Kidney (tissue), 14 donors: ENCODE measurements around the gene VNN1. TPM values are rescaled to one million over a fixed set of nuclear protein-coding genes. Genes with fewer than 3 reads are reported as not detected.
"Not testable (repeated sequence)": the region's sequence is repeated elsewhere in the genome, so short reads cannot be mapped to it uniquely, and the experiment has no call there.

Experiments
- DNase-seq, 5 donors: peaks; one replicate each; pipeline ENCODE4 v3.0.0-alpha.2; 2013 to 2020
- FAIRE-seq: peaks from 2 replicates; lab custom pipeline; 2012; peaks lifted over from hg19 to GRCh38; lab: Jason Lieb, UNC
- H3K27ac ChIP-seq, 2 donors: one replicate each; pipeline ENCODE4 v1.7.0; 2013; ENCODE audit warnings: low read depth in 2 of 2, low read length in 2 of 2, inconsistent platforms in 1 of 2
- H3K27me3 ChIP-seq: one replicate; pipeline ENCODE4 v1.7.1; 2013; ENCODE audit warnings: low read length, inconsistent platforms; ENCODE audit not compliant: control insufficient read depth, insufficient read depth
- H3K36me3 ChIP-seq, 3 donors: one replicate each; pipeline versions ENCODE4 v1.7.0 to v1.7.1; 2013; ENCODE audit warnings: low read length in 3 of 3, control low read depth in 1 of 3, inconsistent platforms in 1 of 3; ENCODE audit not compliant: insufficient read depth in 3 of 3, control insufficient read depth in 2 of 3
- H3K4me1 ChIP-seq, 3 donors: one replicate each; pipeline versions ENCODE4 v1.7.0 to v1.7.1; 2013; ENCODE audit warnings: low read length in 3 of 3, inconsistent platforms in 1 of 3, low read depth in 1 of 3; ENCODE audit not compliant: control insufficient read depth in 2 of 3, insufficient read depth in 2 of 3
- H3K4me3 ChIP-seq, 3 donors: one replicate each; pipeline versions ENCODE4 v1.7.0 to v1.8.1; 2013; ENCODE audit warnings: low read length in 3 of 3, control low read depth in 1 of 3, inconsistent platforms in 1 of 3
- H3K9ac ChIP-seq, 3 donors: one replicate each; pipeline versions ENCODE4 v1.7.0 to v1.7.1; 2013; ENCODE audit warnings: low read length in 3 of 3, control low read depth in 1 of 3, inconsistent platforms in 1 of 3
- H3K9me3 ChIP-seq, 3 donors: one replicate each; pipeline versions ENCODE4 v1.7.0 to v1.7.1; 2013; ENCODE audit warnings: low read length in 3 of 3, control low read depth in 1 of 3, inconsistent platforms in 1 of 3; ENCODE audit not compliant: control insufficient read depth in 2 of 3, insufficient read depth in 1 of 3
- intact Hi-C: fragments of 100-400 bp; cut with DNase I; formaldehyde crosslinking; loops from one replicate; pipeline ENCODE4 v1.11.1; 2022
- polyA plus RNA-seq: library from polyadenylated mRNA; stranded (reverse); fragments of 350-450 nt; fragmentation: Illumina TruSeq; extraction: RNeasy Lipid Tissue Mini Kit (QIAGEN cat#74804); gene quantifications from one replicate; pipeline ENCODE4 v1.2.3, GENCODE V29; 2014; ENCODE audit warnings: low read depth, low replicate concordance; ENCODE audit not compliant: insufficient read depth
- total RNA-seq: library from RNA; stranded (reverse); fragmentation: NEBNext Ultra II Directional; extraction: Animal tissue kit (Norgen Biotek cat#: 25700); gene quantifications from one replicate; pipeline ENCODE4 v1.2.1, GENCODE V29; 2021
- TF ChIP-seq, protein P1 (sequence below): IDR thresholded peaks from 3 replicates; pipeline ENCODE4 v1.5.1; 2012; ENCODE audit warnings: mild to moderate bottlenecking, moderate library complexity, borderline replicate concordance; ENCODE audit not compliant: insufficient read depth; ENCODE audit errors: extremely low read depth
- donor health status: control.
- donor health status: control.
- donor health status: control.
- donor health status: control.
- donor health status: control.
- donor health status: DM: yes; HTN: yes; CAD: no.
- donor health status: Normal renal cell carcinoma (clear cell type).

Gene VNN1
- total and polyA plus RNA-seq, 2 donors from 2014 or later = 7.5 to 13.8 TPM

DNA sequence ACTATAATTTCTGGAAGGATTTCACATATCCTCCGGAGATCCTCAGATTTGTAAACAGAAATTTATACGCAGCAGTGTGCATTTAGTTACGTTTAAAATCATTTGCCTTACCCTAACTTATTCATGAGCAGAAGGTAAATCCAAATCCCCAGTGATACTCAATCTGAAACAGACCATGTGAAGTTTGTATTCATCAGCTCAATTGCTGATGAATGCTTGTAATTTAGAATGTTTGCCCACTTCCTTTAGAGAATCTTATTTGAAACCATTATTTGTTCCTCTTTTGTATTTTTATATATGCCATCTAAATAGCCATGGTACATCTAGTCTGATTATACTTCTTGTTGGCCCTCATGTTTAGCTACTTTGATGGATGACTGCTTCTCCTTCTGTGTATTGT, 70.3 kb downstream of the VNN1 start:
- TF ChIP-seq, protein P1, sequence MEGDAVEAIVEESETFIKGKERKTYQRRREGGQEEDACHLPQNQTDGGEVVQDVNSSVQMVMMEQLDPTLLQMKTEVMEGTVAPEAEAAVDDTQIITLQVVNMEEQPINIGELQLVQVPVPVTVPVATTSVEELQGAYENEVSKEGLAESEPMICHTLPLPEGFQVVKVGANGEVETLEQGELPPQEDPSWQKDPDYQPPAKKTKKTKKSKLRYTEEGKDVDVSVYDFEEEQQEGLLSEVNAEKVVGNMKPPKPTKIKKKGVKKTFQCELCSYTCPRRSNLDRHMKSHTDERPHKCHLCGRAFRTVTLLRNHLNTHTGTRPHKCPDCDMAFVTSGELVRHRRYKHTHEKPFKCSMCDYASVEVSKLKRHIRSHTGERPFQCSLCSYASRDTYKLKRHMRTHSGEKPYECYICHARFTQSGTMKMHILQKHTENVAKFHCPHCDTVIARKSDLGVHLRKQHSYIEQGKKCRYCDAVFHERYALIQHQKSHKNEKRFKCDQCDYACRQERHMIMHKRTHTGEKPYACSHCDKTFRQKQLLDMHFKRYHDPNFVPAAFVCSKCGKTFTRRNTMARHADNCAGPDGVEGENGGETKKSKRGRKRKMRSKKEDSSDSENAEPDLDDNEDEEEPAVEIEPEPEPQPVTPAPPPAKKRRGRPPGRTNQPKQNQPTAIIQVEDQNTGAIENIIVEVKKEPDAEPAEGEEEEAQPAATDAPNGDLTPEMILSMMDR = no peak
- DNase-seq = no peak
- intact Hi-C loops = no loop called here
- Histone ChIP-seq H3K4me1 (no peaks in the 10 kb centered on the region), H3K27me3 (no peaks in the 10 kb centered on the region), H3K27ac (no peak overlapping the region), H3K36me3 (no peaks in the 10 kb centered on the region), H3K9ac (no peak overlapping the region), H3K9me3 (no peaks in the 10 kb centered on the region), H3K4me3 (no peak overlapping the region)
- FAIRE-seq = no peak

DNA sequence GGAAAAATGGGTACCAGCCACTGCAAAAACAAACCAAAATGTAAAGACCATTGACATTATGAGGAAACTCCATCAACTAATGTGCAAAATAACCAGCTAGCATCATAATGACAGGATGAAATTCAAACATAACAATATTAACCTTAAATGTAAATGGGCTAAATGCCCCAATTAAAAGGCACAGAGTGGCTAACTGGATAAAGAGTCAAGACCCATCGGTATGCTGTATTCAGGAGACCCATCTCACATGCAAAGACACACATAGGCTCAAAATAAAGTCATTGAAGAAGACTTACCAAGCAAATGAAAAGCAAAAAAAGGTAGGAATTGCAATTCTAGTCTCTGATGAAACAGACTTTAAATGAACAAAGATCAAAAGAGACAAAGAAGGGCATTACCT, 76.7 kb downstream of the VNN1 start:
- H3K9ac ChIP-seq, H3K27ac ChIP-seq, DNase-seq, H3K4me3 ChIP-seq, H3K36me3 ChIP-seq, H3K9me3 ChIP-seq, FAIRE-seq, H3K27me3 ChIP-seq, intact Hi-C loops, H3K4me1 ChIP-seq: not testable (repeated sequence)

DNA sequence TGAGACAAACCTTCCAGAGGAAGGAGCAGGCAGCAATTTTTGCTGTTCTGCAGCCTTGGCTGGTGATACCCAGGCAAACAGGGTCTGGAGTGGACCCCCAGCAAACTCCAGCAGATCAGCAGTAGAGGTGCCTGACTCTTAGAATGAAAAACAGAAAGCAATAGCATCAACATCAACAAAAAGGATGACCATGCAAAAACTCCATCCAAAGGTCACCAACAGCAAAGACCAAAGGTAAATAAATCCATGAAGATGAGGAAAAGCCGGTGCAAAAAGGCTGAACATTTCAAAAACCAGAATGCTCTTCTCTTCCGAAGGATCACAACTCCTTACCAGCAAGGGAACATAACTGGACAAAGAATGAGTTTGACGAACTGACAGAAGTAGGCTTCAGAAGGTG, 77.9 kb downstream of the VNN1 start:
- H3K4me3 ChIP-seq, DNase-seq, H3K27me3 ChIP-seq, H3K27ac ChIP-seq, H3K9ac ChIP-seq, intact Hi-C loops, H3K4me1 ChIP-seq, FAIRE-seq, H3K36me3 ChIP-seq, H3K9me3 ChIP-seq: not testable (repeated sequence)

DNA sequence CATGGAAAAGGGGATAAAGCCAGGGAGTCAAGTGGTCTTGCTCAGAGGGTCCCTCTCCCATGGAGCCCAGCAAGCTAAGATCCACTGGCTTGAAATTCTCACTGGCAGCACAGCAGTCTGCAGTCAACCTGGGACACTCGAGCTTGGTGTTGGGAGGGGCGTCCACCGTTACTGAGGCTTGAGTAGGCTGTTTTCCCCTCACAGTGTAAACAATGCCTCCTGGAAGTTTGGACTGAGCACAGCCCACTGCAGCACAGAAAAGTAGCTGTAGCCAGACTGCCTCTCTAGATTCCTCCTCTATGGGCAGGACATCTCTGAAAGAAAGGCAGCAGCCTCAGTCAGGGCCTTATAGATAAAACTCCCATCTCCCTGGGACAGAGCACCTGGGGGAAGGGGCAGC, 78.6 kb downstream of the VNN1 start:
- H3K27me3 ChIP-seq, FAIRE-seq, H3K9ac ChIP-seq, H3K27ac ChIP-seq, H3K36me3 ChIP-seq, H3K9me3 ChIP-seq, intact Hi-C loops, H3K4me3 ChIP-seq, H3K4me1 ChIP-seq, DNase-seq: not testable (repeated sequence)

DNA sequence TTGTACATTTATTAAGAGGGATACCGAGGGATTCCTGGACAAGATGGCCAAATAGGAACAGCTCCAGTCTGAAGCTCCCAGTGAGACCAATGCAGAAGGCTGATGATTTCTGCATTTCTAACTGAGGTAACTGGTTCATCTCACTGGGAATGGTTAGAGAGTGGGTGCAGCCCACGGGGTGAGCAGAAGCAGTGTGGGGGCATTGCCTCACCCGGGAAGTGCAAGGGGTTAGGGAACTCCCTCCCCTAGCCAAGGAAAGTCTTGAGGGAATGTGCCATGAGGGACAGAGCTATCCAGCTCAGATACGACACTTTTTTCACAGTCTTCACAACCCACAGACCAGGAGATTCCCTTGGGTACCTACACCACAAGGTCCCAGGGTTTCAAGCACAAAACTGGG, 79.1 kb downstream of the VNN1 start:
- TF ChIP-seq, protein P1 = no peak

More for the DNA sequence above, 79.1 kb downstream of the VNN1 start:
- intact Hi-C loops = no loop called here
- no peaks in the 10 kb centered on the region for H3K27me3 ChIP-seq
- DNase-seq (no peak), FAIRE-seq (no peak)
- no peak overlapping the region for H3K9ac ChIP-seq
- no peaks in the 10 kb centered on the region for H3K9me3 ChIP-seq
- H3K36me3 ChIP-seq = no peaks in the 10 kb centered on the region
- H3K4me3 ChIP-seq = no peak overlapping the region
- no peaks in the 10 kb centered on the region for H3K4me1 ChIP-seq
- no peak overlapping the region for H3K27ac ChIP-seq
